GM12891 (cell line): Measurements from ENCODE around the gene FCN1.

ENCODE experiments used
- DNase-seq: peaks from one replicate; pipeline ENCODE4 v3.0.0; 2011; ENCODE audit warnings: low spot score; ENCODE audit not compliant: insufficient read length
- FAIRE-seq: peaks from 2 replicates; lab custom pipeline; 2011; peaks lifted over from hg19 to GRCh38; lab: Jason Lieb, UNC
- PAX5 ChIP-seq: IDR thresholded peaks from 2 replicates; pipeline ENCODE4 v1.6.1; 2011; ENCODE audit warnings: low read length, moderate library complexity, mild to moderate bottlenecking; ENCODE audit not compliant: insufficient read depth, severe bottlenecking
- POLR2A ChIP-seq: IDR thresholded peaks from 2 replicates; pipeline ENCODE4 v1.6.1; 2011; ENCODE audit warnings: low read depth, low read length, control low read depth
- POLR2AphosphoS5 ChIP-seq: IDR thresholded peaks from 2 replicates; pipeline ENCODE4 v1.6.1; 2011; ENCODE audit warnings: low read depth, low read length, control low read depth
- POU2F2 ChIP-seq: IDR thresholded peaks from 2 replicates; pipeline ENCODE4 v1.6.1; 2011; ENCODE audit warnings: low read depth, mild to moderate bottlenecking, control low read depth, low read length, moderate library complexity
- SPI1 ChIP-seq: IDR thresholded peaks from 2 replicates; pipeline ENCODE4 v1.6.1; 2011; ENCODE audit warnings: low read depth, low read length, control low read depth
- TAF1 ChIP-seq: IDR thresholded peaks from 2 replicates; pipeline ENCODE4 v1.6.1; 2011; ENCODE audit warnings: low read depth, low read length, control low read depth

Gene FCN1

DNA sequence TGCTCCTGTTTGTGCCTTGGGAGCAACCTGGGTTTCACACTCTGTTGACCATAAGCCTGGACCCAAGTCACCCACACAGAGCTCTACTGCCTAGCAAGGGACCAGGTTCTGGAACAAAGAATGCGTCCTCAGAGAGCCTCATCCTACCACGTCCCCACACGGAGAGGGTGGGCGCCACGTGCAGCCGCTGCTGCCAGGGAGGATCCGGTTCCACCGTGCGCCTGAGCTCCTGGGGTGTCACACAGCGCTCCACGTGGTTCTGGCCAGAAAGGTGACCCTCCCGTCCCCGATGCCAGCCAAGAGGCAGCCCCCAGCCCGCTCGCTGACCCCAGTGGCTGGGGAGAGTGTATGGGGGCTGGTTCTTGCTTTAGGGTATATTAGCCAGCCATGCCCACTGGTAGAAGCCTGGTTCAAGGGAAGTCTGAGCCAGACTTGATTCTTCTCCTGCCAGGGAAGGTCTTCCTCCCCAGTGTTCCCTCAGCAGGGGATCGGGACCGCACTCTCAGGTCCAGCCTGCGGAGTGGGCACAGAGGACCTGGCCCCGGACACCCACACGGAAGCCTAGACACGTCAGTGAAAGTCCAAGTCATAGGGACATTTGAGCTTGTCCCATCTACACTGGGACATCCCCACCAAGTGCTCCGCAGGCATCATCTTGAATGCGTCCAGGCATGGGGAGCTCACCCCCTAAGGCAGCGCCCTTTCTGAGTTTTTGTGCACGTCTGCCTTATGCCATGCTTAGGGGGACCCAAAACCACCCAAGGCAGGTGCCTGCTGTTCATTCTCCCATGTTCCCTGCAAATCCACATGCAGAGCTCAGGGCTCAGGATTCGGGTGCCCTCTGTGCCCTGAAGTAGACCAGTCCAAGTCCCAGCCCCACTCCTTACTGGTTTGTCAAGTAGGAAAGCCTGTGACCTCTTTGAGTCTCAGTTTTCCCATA lies 2.4 kb downstream of the FCN1 start:
- FAIRE-seq, result no peak
- TF ChIP-seq TAF1 (no peak), PAX5 (no peak), POLR2A (no peak), SPI1 (no peak), POLR2AphosphoS5 (no peak)
- no peak for DNase-seq

GRCh38 chr9:134914501-134914834 lies 3.2 kb downstream of the FCN1 start:
- FAIRE-seq (no peak), DNase-seq (no peak)
- TF ChIP-seq POLR2AphosphoS5 (no peak), PAX5 (no peak), POU2F2 (no peak), POLR2A (no peak)

DNA sequence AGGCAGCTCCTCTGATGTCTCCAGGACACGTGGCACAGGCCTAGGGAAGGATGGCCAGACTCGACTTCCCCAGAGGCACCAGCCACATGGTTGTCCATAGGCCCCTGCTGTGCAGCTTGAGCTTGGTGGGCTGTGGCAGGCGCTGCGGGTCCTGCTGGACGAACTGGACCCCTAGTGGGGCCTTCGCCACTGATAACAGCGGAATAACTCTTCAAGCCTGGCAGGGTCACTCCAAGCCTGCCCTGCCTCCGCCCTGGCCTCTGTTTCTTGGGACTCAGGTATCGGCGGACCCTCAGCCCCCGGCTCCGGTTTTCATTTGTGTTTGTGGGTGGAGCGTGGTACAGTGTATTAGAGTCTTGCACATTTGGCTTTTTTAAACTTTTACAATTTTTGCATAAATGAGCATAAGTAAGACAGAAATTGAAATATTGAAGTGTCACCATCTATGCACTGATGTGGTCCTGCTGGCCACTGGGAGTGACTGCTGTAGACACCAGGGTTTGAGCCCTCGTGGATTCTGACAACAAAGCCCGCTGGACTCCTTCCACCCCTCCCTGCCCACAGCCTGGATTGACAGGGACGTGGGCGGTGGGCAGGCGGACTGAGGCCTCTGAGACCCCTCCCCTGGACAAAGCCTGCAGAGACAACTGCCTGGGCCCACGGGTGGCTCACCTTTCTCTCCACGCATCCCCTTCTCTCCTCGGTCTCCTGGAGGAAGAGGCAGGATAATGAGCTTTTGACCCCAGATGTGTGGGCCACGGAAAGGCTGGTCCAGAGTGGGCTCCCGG lies 3.8 kb downstream of the FCN1 start:
- TF ChIP-seq TAF1, result no peak
- no peak for TF ChIP-seq POU2F2
- no peak for TF ChIP-seq PAX5
- no peak for TF ChIP-seq POLR2AphosphoS5
- no peak for TF ChIP-seq POLR2A
- TF ChIP-seq SPI1, result no peak
- no peak for DNase-seq
- FAIRE-seq, result no peak

DNA sequence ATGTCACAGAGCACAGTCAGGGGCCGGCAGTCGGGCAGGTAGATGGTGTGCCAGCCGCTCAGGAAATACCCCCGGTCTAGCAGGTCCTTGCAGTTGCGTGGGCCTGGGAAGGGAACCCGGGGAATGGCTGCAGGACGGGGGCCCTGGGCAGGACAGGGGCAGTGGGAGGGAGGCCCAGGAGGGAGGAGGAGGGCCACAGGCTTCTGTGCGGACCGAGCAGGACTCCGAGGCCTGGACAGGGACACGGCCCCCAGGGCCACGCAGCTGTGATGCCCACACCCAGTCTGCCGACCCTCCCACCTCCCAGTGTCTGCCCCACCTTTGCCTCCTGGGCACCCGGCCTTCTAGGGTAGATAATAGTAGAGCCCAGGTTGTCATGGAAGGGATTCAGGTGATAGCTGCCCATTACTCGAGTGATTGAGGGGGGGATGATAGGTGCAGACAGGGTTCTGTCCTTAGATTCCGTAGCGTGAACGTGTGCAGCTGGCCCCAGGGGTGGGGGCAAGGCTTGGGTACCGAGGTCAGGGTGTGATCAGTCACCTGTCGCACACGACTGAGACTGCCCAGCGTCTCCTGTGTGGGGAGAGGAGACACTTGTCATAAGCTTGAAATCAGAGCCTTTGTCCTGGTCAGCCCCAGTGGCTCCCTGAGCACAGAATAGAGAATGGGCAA lies 4.5 kb downstream of the FCN1 start:
- no peak for DNase-seq
- no peak for FAIRE-seq
- no peak for TF ChIP-seq POU2F2
- TF ChIP-seq POLR2A, result no peak
- TF ChIP-seq POLR2AphosphoS5, result no peak
- no peak for TF ChIP-seq TAF1
- no peak for TF ChIP-seq SPI1
- no peak for TF ChIP-seq PAX5

DNA sequence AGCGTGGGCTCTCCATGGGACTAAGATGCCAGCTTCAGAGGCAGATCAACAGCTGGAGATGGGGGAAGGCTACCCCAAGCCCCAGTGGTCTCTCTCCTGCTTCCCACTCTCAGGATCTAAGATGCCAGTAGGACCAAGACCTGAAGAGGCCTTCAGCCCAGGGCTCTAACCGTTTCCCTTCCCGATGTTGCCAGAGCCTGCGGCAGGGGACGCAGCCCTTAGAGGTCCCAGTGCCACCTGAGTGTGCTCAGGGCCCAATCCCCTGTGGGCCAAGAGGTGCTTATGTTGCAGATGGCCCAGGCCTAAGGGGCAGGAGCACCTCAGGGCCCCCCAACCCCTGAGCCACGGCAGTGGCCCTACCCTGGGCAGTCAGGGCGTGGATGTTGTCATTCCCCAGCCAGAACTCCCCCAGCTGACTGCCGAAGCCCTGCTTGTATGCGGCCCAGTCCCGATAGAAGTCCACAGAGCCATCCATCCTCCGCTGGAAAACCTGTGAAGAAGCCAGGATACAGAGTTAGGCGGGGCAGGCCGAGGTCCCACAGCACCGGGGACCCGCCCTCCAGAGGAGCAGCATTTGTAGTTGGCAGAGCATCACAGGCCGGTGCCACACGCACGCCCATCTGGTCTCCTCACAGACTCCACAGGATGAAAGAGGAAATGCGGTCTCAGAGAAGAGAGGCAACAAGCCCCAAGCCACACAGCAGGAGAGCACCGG lies 5.4 kb downstream of the FCN1 start:
- TF ChIP-seq SPI1 (no peak), POLR2A (no peak), TAF1 (no peak), POU2F2 (no peak), POLR2AphosphoS5 (no peak), PAX5 (no peak)
- FAIRE-seq, result no peak
- DNase-seq, result no peak

- TF ChIP-seq POLR2AphosphoS5, result no peak
- no peak for TF ChIP-seq POU2F2
- no peak for FAIRE-seq
- DNase-seq, result no peak
These were observed 7.9 kb downstream of the FCN1 start for GRCh38 chr9:134909511-134910481.

GRCh38 chr9:134908524-134909309 lies 9.0 kb downstream of the FCN1 start:
- FAIRE-seq, result no peak
- TF ChIP-seq PAX5 (no peak), TAF1 (no peak), POU2F2 (no peak), SPI1 (no peak), POLR2A (no peak), POLR2AphosphoS5 (no peak)
- no peak for DNase-seq

- DNase-seq, result no peak
- TF ChIP-seq SPI1 (no peak), POU2F2 (no peak), POLR2A (no peak), POLR2AphosphoS5 (no peak), PAX5 (no peak), TAF1 (no peak)
- no peak for FAIRE-seq
These were observed 14.8 kb downstream of the FCN1 start for GRCh38 chr9:134902936-134903335.
